GM10248 (cell line): ENCODE measurements around the gene ITGB4.

Experiments
- CTCF ChIA-PET: fragments of 300-600 bp; sonication (Branson Sonifier 250); formaldehyde crosslinking; extraction: SDS; loops from one replicate; lab custom pipeline; 2021; ENCODE audit warnings: antibody characterized with exemption; lab: Yijun Ruan, JAX
- POLR2A ChIA-PET: fragments of 350-650 bp; sonication (Branson Sonifier 250); formaldehyde crosslinking; extraction: SDS; loops from one replicate; lab custom pipeline; 2020; ENCODE audit warnings: antibody characterized with exemption; lab: Yijun Ruan, JAX
- DNase-seq: peaks from one replicate; pipeline ENCODE4 v3.0.0; 2012; ENCODE audit errors: extremely low spot score
- TF ChIP-seq, protein P1 (sequence below): IDR thresholded peaks from 2 replicates; pipeline ENCODE4 v1.5.1; 2012; ENCODE audit warnings: mild to moderate bottlenecking, low read depth; ENCODE audit errors: extremely low read depth, missing control alignments, control extremely low read depth

Gene ITGB4

DNA sequence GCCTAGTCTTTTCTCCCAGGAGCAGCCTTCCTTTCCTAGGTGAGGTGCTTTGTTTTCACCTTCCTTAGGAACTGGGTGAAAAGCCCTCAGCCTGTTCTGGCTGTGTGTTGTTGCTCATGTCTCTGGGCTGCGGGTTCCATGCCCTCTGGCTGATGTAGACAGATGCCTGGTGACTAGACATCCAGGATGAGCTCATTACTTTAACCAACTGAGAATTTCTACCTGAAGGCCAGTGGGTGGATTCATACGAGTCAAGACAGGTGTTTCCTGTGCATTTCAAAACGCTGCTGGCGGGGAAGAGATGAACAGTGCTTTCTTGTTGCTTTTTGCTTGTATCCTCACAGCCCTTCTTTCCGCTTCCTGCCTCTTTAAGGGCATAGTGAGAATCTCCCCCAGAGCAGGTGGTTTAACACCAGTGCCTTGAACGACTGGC lies 31.8 kb upstream of the ITGB4 start:
- DNase-seq = peak; percentile 49
- CTCF ChIA-PET = interaction anchor here (11.9 to 27.0 kb wide), 2 partner anchors 13 to 61 kb away, joined by 140 to 424 read pairs; no protein-coding TSS in a partner anchor
- POLR2A ChIA-PET = no interaction called here
- TF ChIP-seq, protein P1, sequence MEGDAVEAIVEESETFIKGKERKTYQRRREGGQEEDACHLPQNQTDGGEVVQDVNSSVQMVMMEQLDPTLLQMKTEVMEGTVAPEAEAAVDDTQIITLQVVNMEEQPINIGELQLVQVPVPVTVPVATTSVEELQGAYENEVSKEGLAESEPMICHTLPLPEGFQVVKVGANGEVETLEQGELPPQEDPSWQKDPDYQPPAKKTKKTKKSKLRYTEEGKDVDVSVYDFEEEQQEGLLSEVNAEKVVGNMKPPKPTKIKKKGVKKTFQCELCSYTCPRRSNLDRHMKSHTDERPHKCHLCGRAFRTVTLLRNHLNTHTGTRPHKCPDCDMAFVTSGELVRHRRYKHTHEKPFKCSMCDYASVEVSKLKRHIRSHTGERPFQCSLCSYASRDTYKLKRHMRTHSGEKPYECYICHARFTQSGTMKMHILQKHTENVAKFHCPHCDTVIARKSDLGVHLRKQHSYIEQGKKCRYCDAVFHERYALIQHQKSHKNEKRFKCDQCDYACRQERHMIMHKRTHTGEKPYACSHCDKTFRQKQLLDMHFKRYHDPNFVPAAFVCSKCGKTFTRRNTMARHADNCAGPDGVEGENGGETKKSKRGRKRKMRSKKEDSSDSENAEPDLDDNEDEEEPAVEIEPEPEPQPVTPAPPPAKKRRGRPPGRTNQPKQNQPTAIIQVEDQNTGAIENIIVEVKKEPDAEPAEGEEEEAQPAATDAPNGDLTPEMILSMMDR = no peak

DNA sequence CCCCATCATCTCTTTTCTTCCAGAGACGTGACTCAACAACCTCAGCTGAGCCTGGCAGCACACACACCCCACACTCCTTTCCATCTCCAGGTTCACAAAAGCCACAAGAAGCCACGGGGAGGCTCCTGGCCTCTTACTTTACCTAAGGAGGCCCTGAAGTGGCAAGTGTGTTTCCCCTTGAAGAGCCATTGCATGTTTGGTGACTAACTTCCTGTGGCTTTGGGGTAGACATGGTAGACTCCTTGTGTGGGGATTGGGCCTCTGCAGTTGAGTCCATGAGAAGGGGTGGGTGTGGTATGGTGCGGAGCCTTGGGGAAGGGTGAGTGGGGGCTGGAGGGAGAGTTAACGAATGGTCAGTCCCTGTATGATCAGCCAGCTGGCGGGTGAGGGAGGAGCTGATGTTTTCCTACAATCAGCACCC lies 29.9 kb upstream of the ITGB4 start:
- CTCF ChIA-PET = interaction anchor here (1.0 to 27.0 kb wide), 6 partner anchors 7 to 59 kb away, joined by 3 to 424 read pairs (median 6); partner anchors contain the start of gene SMIM5
- POLR2A ChIA-PET = no interaction called here
- no peak for DNase-seq
- TF ChIP-seq, protein P1 = no peak

DNA sequence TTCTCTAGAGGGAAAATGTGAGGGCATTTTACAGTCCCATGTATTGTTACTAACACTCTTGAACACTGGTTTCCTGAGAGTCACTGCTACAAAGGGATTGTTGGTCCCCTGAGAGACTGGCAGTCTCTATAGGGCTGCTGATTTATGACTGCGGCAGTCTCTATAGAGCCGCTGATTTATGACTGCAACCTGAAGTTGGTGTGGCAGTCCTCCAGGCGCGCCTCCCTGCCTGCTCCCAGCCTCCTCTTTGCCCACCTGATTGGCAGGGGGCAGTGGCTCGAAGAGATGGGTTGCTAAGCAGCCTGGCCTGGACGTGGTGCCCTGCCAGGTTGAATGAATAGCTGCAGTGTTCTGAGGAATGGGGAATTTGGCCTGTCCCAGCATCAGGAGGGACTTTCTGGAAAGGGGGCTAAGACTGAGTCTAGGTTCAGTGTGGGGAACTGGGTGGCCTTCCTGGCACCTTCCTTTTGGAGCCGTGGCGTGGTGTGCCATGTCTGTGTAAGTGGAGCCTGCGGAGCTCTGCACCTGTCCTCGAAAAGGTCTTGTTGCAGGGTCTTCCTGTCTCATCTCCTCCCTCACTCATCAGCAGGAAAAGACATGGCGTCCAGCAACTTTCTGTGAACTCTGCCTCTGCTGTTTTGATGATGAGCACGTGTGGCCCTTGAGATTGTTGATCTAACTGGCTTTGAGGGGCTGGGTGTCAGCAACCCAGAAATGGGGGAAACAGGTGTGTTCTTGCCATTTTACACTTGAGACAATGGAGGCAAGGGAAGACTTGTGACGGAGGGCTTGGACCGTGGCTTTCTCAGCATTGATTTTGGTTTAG lies 29.2 kb upstream of the ITGB4 start:
- CTCF ChIA-PET = interaction anchor here (0.8 to 27.0 kb wide), 6 partner anchors 11 to 58 kb away, joined by 3 to 424 read pairs (median 5); no protein-coding TSS in a partner anchor
- POLR2A ChIA-PET = no interaction called here
- DNase-seq = no peak
- TF ChIP-seq, protein P1 = no peak

GRCh38 chr17:75692976-75693375 lies 28.3 kb upstream of the ITGB4 start:
- CTCF ChIA-PET = interaction anchor here (0.8 to 27.0 kb wide), 5 partner anchors 11 to 60 kb away, joined by 3 to 424 read pairs (median 7); partner anchors contain the start of gene SMIM5
- DNase-seq = no peak
- POLR2A ChIA-PET = no interaction called here
- TF ChIP-seq, protein P1 = no peak

DNA sequence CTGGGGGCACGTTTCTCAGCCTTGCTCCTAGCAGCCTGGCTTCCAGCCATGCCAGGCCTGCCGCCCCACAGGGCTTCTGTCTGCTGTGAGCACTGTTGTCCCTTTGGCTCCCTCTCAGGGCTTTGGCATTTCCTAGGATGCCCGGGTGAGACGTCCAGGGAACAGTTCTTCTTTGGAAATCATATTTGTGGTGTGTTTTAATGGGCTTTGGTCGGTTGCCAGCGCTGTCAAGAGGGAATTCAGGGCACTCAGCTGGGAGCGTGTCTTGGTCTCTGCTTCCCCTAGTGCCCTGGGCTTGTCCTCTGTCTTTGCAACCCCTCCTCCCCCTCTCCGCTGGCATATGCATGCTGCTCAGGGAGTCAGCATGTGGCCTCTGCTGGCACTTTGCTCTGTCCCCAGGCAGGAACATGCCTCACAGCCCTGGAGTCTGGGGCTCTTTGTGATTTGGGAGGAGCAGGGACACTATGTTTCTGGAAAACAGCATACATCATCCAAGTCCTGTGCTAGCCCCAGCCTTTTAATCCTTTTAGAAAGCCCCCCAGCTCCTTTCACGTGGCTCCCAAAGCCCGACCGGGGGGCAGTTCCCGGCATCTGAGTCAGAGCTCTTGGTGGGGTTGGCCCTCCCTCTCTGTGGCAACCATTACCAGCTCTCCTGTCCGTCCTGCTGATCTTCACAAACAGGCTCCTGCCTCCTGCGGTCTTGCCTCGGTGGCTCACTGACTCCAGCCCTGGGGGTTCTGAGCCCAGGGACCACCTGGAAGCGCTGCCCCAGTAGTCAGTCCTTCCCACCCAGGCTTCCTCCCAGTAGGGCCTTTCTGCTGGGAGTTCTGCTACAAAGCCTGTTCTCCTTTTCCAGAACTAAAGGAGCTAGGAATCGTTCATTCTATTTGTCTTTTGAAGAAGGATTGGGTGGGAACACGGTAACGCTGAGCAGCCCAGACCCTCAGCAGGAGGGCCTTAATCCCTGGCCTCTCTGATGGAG lies 27.5 kb upstream of the ITGB4 start:
- CTCF ChIA-PET = interaction anchor here (0.8 to 27.0 kb wide), 6 partner anchors 8 to 92 kb away, joined by 3 to 424 read pairs (median 7); partner anchors contain the start of gene SMIM5
- TF ChIP-seq, protein P1 = no peak
- DNase-seq = no peak
- POLR2A ChIA-PET = no interaction called here
